ENCODE results near the gene DDB1. TPM values are rescaled to one million over a fixed set of nuclear protein-coding genes. Genes with fewer than 3 reads are reported as not detected.

DDB1 gene
- total RNA-seq, 5 donors from 2014 or later (not counting 1 experiment from before 2014, with no cell fraction given) = 165 to 186 (median 176) TPM

DNA sequence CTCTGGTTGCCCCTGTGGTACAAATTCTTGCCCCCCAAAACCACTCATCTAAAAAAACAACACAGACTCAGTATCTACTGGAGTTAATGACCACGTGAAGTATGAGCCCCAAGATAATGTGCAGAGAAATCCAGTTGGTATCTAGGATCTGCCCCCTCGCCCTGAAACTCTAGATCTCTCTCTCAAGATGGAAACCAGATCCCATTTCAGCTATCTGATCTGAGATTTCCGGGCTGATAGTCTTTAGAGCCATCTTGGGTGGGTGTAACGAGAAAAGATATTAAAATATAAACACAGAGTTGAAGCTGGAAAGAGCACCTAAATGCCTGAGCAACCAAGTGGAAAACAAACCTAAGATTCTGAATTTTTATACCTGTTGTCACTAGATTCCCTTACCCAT is 23.8 kb downstream of the DDB1 start:
- no peak for ATAC-seq (replicated peaks in 1 of 4)
- no peak for DNase-seq
- Histone ChIP-seq H3K27me3 (replicated peaks in 1 of 2; ENCODE audit: control insufficient read depth in 2 of 2, extremely low read depth in 1 of 2, insufficient read depth in 2 of 2, low read length in 1 of 2) (no peaks in the 10 kb centered on the region), H3K4me3 (ENCODE audit: control insufficient read depth in 1 of 2, extremely low read depth in 1 of 2, low read length in 1 of 2) (no peak overlapping the region), H3K9me3 (no peaks in the 10 kb centered on the region), H3K4me1 (ENCODE audit: control insufficient read depth in 1 of 2, extremely low read depth in 1 of 2, insufficient read depth in 2 of 2, low read length in 2 of 2) (no peaks in the 10 kb centered on the region), H3K36me3 (ENCODE audit: control insufficient read depth in 2 of 2, extremely low read depth in 1 of 2, insufficient read depth in 1 of 2, low read length in 1 of 2) (peaks cover 25 to 91% of the 10 kb centered on the region in 2 donors), H3K27ac (ENCODE audit: low read length) (no peak overlapping the region)
- H3K36me3 Mint-ChIP-seq = peaks cover 34% of the 10 kb centered on the region
- no peaks in the 10 kb centered on the region for H3K27me3 Mint-ChIP-seq
- no peak overlapping the region for H3K4me3 Mint-ChIP-seq
- H3K4me1 Mint-ChIP-seq = no peaks in the 10 kb centered on the region
- no peak overlapping the region for H3K27ac Mint-ChIP-seq
- WGBS (ENCODE audit: insufficient coverage) = no CpG with 5 or more reads among the region's 4 CpGs
- POLR2A ChIA-PET = no interaction called here
- no peaks in the 10 kb centered on the region for H3K9me3 Mint-ChIP-seq
- CTCF ChIA-PET = no interaction called here

DNA sequence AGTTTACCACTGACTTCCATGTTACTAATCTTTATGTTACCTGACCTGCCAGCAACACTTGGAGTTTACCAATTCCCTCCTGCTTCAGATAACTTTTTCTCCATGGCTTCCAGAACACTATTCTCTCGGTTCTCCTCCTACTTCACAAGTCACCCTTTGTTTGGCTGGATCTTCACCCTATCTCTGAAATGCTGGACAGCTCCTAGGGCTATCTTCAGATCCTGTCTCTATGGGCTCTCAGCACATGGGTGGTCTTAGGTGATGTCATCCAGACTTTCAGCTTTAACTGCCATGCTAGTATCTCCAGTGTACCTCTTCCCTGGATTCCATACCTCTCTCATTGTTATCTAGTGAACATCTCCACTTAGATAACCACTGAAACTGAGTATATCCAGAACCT is 25.6 kb downstream of the DDB1 start:
- H3K4me1 ChIP-seq (ENCODE audit: control insufficient read depth in 1 of 2, extremely low read depth in 1 of 2, insufficient read depth in 2 of 2, low read length in 2 of 2) = no peaks in the 10 kb centered on the region
- H3K27ac Mint-ChIP-seq = no peak overlapping the region
- POLR2A ChIA-PET = interaction anchor here in 1 of 2 donors (0.6 kb wide), 1 partner anchor 8 kb away, joined by 3 read pairs; no protein-coding TSS in a partner anchor
- CTCF ChIA-PET = no interaction called here
- no peaks in the 10 kb centered on the region for H3K27me3 ChIP-seq (replicated peaks in 1 of 2; ENCODE audit: control insufficient read depth in 2 of 2, extremely low read depth in 1 of 2, insufficient read depth in 2 of 2, low read length in 1 of 2)
- H3K36me3 ChIP-seq (ENCODE audit: control insufficient read depth in 2 of 2, extremely low read depth in 1 of 2, insufficient read depth in 1 of 2, low read length in 1 of 2) = peaks cover 28 to 91% of the 10 kb centered on the region in 2 donors
- H3K9me3 Mint-ChIP-seq = no peaks in the 10 kb centered on the region
- H3K27ac ChIP-seq (ENCODE audit: low read length) = no peak overlapping the region
- H3K4me3 Mint-ChIP-seq = no peak overlapping the region
- WGBS (ENCODE audit: insufficient coverage) = 100% methylated on average over 1 of the region's 1 CpG
- H3K4me1 Mint-ChIP-seq = no peaks in the 10 kb centered on the region
- H3K27me3 Mint-ChIP-seq = no peaks in the 10 kb centered on the region
- no peak overlapping the region for H3K4me3 ChIP-seq (ENCODE audit: control insufficient read depth in 1 of 2, extremely low read depth in 1 of 2, low read length in 1 of 2)
- H3K9me3 ChIP-seq = no peaks in the 10 kb centered on the region
- H3K36me3 Mint-ChIP-seq = peaks cover 34% of the 10 kb centered on the region
- DNase-seq = no peak
- no peak for ATAC-seq (replicated peaks in 1 of 4)

DNA sequence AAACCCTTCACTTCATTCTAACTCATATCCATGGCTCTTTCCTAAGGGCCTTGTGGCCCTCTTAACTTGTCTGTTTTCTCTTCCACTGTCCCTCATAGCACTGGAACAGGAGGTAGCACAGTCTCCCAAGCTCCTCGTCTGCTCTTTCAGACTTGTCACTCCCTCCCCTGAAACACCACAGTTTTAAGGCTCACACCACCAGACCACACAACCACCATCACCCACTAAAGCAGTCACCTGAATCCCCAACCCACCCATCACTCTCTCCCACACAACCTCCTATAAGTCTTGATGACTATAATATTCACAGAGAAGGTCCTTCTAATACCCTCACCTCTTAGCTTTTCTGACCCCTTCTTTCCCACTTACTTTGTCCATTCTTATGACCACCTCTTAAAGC is 26.7 kb downstream of the DDB1 start:
- Histone ChIP-seq H3K9me3 (no peaks in the 10 kb centered on the region), H3K4me3 (ENCODE audit: control insufficient read depth in 1 of 2, extremely low read depth in 1 of 2, low read length in 1 of 2) (no peak overlapping the region), H3K27me3 (replicated peaks in 1 of 2; ENCODE audit: control insufficient read depth in 2 of 2, extremely low read depth in 1 of 2, insufficient read depth in 2 of 2, low read length in 1 of 2) (no peaks in the 10 kb centered on the region), H3K27ac (ENCODE audit: low read length) (no peak overlapping the region), H3K4me1 (ENCODE audit: control insufficient read depth in 1 of 2, extremely low read depth in 1 of 2, insufficient read depth in 2 of 2, low read length in 2 of 2) (no peaks in the 10 kb centered on the region), H3K36me3 (ENCODE audit: control insufficient read depth in 2 of 2, extremely low read depth in 1 of 2, insufficient read depth in 1 of 2, low read length in 1 of 2) (peaks cover 22 to 91% of the 10 kb centered on the region in 2 donors)
- WGBS (ENCODE audit: insufficient coverage) = 50% methylated on average over 1 of the region's 1 CpG
- Mint-ChIP-seq H3K27ac (no peak overlapping the region), H3K27me3 (no peaks in the 10 kb centered on the region), H3K36me3 (peaks cover 39% of the 10 kb centered on the region), H3K9me3 (no peaks in the 10 kb centered on the region), H3K4me1 (no peaks in the 10 kb centered on the region), H3K4me3 (no peak overlapping the region)
- POLR2A ChIA-PET = no interaction called here
- CTCF ChIA-PET = no interaction called here
- no peak for DNase-seq
- ATAC-seq (replicated peaks in 1 of 4) = no peak

DNA sequence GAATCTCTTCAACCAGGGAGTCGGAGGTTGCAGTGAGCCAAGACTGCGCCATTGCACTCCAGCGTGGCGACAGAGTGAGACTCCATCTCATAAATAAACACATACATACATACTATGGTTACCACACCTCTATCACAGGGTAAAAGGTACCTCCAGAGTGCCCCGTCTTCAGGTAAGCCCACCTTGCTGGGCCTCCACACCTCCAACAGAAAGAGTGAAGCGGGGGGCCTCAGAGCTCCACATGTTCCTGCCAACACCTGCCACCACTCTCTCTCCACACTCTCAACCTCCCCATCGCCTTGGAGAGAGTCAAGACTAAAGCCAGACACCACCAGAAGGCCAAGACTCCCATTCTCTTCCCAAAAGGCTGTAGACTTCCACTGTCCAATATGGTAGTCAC is 27.5 kb downstream of the DDB1 start:
- Histone ChIP-seq H3K4me3 (ENCODE audit: control insufficient read depth in 1 of 2, extremely low read depth in 1 of 2, low read length in 1 of 2) (no peak overlapping the region), H3K27ac (ENCODE audit: low read length) (no peak overlapping the region), H3K27me3 (replicated peaks in 1 of 2; ENCODE audit: control insufficient read depth in 2 of 2, extremely low read depth in 1 of 2, insufficient read depth in 2 of 2, low read length in 1 of 2) (no peaks in the 10 kb centered on the region), H3K9me3 (no peaks in the 10 kb centered on the region), H3K36me3 (ENCODE audit: control insufficient read depth in 2 of 2, extremely low read depth in 1 of 2, insufficient read depth in 1 of 2, low read length in 1 of 2) (peaks cover 20 to 93% of the 10 kb centered on the region in 2 donors), H3K4me1 (ENCODE audit: control insufficient read depth in 1 of 2, extremely low read depth in 1 of 2, insufficient read depth in 2 of 2, low read length in 2 of 2) (no peaks in the 10 kb centered on the region)
- Mint-ChIP-seq H3K4me3 (no peak overlapping the region), H3K36me3 (peaks cover 42% of the 10 kb centered on the region), H3K9me3 (no peaks in the 10 kb centered on the region), H3K27me3 (no peaks in the 10 kb centered on the region), H3K4me1 (peaks cover 0 to 5% (median 3%) of the 10 kb centered on the region in 3 donors), H3K27ac (no peak overlapping the region)
- 97% methylated on average over 6 of the region's 7 CpGs for WGBS (ENCODE audit: insufficient coverage)
- ChIA-PET POLR2A (no interaction called here), CTCF (interaction anchor here in 1 of 2 donors (0.6 kb wide), 1 partner anchor 15 kb away, joined by 4 read pairs; no protein-coding TSS in a partner anchor)
- DNase-seq (no peak), ATAC-seq (replicated peaks in 1 of 4) (no peak)

DNA sequence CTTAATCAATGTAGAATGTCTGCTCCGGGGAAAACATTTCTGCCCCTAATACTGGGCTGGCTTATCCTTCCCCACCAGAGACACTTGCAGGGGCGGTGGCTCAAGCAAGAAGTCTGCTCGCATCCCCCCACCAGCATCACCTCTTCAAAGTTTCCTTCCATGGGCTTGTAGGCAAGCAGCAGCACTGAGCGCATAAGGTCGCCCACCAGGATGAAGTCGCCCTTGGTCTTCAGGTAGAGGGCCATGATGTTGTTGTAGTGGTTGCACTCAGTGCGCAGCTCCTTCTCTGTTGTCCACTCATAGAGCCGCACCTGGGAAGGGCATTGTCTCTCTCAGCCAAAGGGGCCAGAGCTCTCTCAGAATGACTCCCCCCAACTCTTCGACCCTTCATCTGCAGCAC is 29.2 kb downstream of the DDB1 start:
- no peaks in the 10 kb centered on the region for H3K9me3 ChIP-seq
- CTCF ChIA-PET = no interaction called here
- Mint-ChIP-seq H3K27ac (no peak overlapping the region), H3K27me3 (no peaks in the 10 kb centered on the region), H3K4me1 (peaks cover 8 to 18% (median 14%) of the 10 kb centered on the region in 3 donors), H3K4me3 (no peak overlapping the region), H3K9me3 (no peaks in the 10 kb centered on the region), H3K36me3 (peaks cover 49% of the 10 kb centered on the region)
- no peak overlapping the region for H3K4me3 ChIP-seq (ENCODE audit: control insufficient read depth in 1 of 2, extremely low read depth in 1 of 2, low read length in 1 of 2)
- H3K27me3 ChIP-seq (replicated peaks in 1 of 2; ENCODE audit: control insufficient read depth in 2 of 2, extremely low read depth in 1 of 2, insufficient read depth in 2 of 2, low read length in 1 of 2) = no peaks in the 10 kb centered on the region
- POLR2A ChIA-PET = no interaction called here
- peaks cover 16 to 85% of the 10 kb centered on the region in 2 donors for H3K36me3 ChIP-seq (ENCODE audit: control insufficient read depth in 2 of 2, extremely low read depth in 1 of 2, insufficient read depth in 1 of 2, low read length in 1 of 2)
- no peak overlapping the region for H3K27ac ChIP-seq (ENCODE audit: low read length)
- peaks cover 0 to 4% of the 10 kb centered on the region in 2 experiments for H3K4me1 ChIP-seq (ENCODE audit: control insufficient read depth in 1 of 2, extremely low read depth in 1 of 2, insufficient read depth in 2 of 2, low read length in 2 of 2)
- DNase-seq (no peak), ATAC-seq (replicated peaks in 1 of 4) (no peak)
- WGBS (ENCODE audit: insufficient coverage) = 100% methylated on average over 1 of the region's 9 CpGs

DNA sequence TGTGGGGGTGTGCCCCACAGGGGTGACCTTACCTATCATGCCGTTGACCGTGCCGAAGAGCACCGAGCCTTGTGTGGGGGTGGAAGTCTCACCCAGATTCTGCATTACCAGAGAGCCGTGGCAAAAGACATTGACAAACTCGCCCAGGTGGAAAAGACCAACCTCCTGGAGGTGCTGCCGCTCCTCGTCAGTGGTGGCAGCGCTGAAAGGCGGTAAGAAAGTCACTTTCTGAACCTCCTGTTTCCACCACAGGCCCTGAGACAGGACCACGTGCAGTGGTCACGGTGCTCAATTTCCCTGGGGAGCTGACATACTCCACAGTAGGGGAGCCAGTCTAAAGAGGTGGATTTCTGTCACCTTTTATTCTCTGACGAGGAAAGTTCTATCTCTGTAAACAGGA is 30.4 kb downstream of the DDB1 start:
- peaks cover 20 to 28% (median 22%) of the 10 kb centered on the region in 3 donors for H3K4me1 Mint-ChIP-seq
- 92% methylated on average over 7 of the region's 13 CpGs for WGBS (ENCODE audit: insufficient coverage)
- CTCF ChIA-PET = no interaction called here

More for the DNA sequence above, 30.4 kb downstream of the DDB1 start:
- no peak overlapping the region for H3K4me3 ChIP-seq (ENCODE audit: control insufficient read depth in 1 of 2, extremely low read depth in 1 of 2, low read length in 1 of 2)
- H3K36me3 ChIP-seq (ENCODE audit: control insufficient read depth in 2 of 2, extremely low read depth in 1 of 2, insufficient read depth in 1 of 2, low read length in 1 of 2) = peaks cover 13 to 78% of the 10 kb centered on the region in 2 donors
- POLR2A ChIA-PET = no interaction called here
- no peaks in the 10 kb centered on the region for H3K27me3 ChIP-seq (replicated peaks in 1 of 2; ENCODE audit: control insufficient read depth in 2 of 2, extremely low read depth in 1 of 2, insufficient read depth in 2 of 2, low read length in 1 of 2)
- Mint-ChIP-seq H3K4me3 (no peak overlapping the region), H3K9me3 (no peaks in the 10 kb centered on the region), H3K27me3 (no peaks in the 10 kb centered on the region), H3K27ac (no peak overlapping the region), H3K36me3 (peaks cover 55% of the 10 kb centered on the region)
- DNase-seq (no peak), ATAC-seq (replicated peaks in 1 of 4) (no peak)
- no peak overlapping the region for H3K27ac ChIP-seq (ENCODE audit: low read length)
- peaks cover 0 to 9% of the 10 kb centered on the region in 2 experiments for H3K4me1 ChIP-seq (ENCODE audit: control insufficient read depth in 1 of 2, extremely low read depth in 1 of 2, insufficient read depth in 2 of 2, low read length in 2 of 2)
- H3K9me3 ChIP-seq = no peaks in the 10 kb centered on the region
